GM21737 (cell line): ENCODE data around the gene GRK1.
"Not testable (repeated sequence)": the region's sequence is repeated elsewhere in the genome, so short reads cannot be mapped to it uniquely, and the experiment has no call there.

Source experiments
- ATAC-seq: cut with Tn5 transposase; IDR thresholded peaks from one replicate; pipeline ENCODE4 v1.9.1; 2021; ENCODE audit warnings: mild to moderate bottlenecking, moderate library complexity; ENCODE audit not compliant: unreplicated experiment

The GRK1 gene

GRCh38 chr13:113666951-113667701 is at the start of gene GRK1:
TSS of gene GRK1 (plus strand) at chr13:113667219. CDS start at chr13:113667387, 168 bp downstream.
- ATAC-seq, result no peak

- no peak for ATAC-seq
Observed at GRCh38 chr13:113617961-113618360, 49.1 kb upstream of the GRK1 start.

DNA sequence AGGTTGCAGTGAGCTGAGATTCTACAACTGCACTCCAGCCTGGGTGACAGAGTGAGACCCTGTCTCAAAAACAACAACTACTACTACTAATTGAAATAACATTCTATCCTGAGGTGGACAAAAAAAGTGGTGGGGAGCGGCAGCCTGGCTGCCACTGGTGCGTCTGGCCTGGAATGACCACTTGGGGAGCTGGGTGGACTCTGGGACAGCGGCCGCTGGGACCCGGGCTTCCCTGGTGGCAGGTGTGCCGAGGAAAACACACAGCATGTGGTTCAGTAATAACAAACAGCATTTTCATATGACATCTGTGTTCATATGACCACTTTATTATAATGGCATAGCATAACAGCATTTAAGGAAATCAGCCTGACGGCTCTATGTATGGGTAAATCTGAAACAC is 48.6 kb upstream of the GRK1 start:
- ATAC-seq, result no peak

- ATAC-seq, result no peak
Observed at GRCh38 chr13:113620036-113620796, 46.8 kb upstream of the GRK1 start.

GRCh38 chr13:113621046-113621445 is 46.0 kb upstream of the GRK1 start:
- ATAC-seq, result no peak

GRCh38 chr13:113621498-113621897 is 45.5 kb upstream of the GRK1 start:
- ATAC-seq, result not testable (repeated sequence)

DNA sequence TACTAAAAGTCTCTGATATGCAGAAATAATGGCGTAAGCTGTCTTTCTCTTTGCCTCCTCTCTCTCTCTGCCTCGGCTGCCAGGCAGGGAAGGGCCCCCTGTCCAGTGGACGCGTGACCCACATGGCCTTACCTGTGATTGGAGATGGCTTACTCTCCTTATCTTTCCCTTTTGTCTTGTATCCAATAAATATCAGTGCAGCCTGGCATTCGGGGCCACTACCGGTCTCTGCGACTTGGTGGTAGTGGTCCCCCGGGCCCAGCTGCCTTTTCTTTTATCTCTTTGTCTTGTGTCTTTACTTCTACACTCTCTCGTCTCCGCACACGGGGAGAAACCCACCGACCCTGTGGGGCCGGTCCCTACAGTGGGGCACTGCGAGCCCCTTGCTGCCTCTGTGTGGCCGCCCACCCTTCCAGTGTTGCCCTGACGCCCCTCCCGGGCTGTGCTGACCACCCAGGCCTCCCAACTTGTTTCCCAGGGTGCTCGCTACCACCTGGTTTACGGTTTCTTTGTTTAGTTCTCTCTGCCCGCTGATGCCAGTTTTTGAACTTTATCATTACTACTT is 45.0 kb upstream of the GRK1 start:
- not testable (repeated sequence) for ATAC-seq

- no peak for ATAC-seq
Observed at GRCh38 chr13:113622791-113623490, 44.1 kb upstream of the GRK1 start.

GRCh38 chr13:113623491-113624234 is 43.4 kb upstream of the GRK1 start:
- no peak for ATAC-seq

DNA sequence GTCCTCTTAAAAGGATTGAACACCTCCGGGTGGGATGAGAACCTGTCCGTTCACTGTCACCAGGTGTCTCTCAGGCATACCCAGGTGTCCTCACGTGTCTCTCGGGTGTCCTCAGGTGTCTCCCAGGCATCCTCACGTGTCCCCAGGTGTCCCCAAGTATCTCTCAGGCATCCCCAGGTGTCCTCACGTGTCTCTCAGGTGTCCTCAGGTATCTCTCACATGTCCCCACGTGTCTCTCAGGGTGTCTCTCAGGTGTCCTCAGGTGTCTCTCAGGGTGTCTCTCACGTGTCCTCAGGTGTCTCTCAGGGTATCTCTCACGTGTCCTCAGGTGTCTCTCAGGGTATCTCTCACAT is 42.8 kb upstream of the GRK1 start:
- no peak for ATAC-seq

- not testable (repeated sequence) for ATAC-seq
Observed at GRCh38 chr13:113624640-113625304, 42.2 kb upstream of the GRK1 start.

DNA sequence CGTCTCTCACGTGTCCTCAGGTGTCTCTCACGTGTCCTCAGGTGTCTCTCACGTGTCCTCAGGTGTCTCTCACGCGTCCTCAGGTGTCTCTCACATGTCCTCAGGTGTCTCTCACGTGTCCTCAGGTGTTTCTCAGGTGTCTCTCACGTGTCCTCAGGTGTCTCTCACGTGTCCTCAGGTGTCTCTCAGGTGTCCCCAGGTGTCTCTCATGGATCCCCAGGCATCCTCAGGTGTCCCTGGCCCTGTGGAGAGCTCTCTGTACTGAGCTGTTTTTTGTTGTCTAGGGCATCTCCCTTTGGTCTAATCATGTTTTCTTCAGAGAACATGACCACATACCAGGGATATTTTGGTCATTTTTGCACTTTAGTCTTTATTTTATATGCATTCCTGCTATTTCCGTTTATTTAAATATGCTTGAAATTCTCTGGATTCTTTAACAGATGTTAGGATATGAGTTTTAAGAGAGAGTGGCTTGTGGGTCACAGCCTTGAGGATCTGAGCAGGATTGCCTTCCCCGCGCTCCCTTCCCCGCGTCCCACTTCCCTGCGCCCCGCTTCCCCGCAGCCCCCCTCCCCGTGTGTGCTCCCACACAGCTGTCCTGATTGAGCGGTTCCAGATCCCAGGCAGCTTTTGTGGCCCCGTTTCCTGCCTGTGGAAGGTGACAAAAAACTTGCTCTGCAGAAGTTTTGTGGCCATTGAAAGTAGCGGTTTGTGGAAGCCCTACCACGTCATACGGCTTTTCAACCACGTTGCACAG is 40.9 kb upstream of the GRK1 start:
- no peak for ATAC-seq

GRCh38 chr13:113627136-113627535 is 39.9 kb upstream of the GRK1 start:
- no peak for ATAC-seq

DNA sequence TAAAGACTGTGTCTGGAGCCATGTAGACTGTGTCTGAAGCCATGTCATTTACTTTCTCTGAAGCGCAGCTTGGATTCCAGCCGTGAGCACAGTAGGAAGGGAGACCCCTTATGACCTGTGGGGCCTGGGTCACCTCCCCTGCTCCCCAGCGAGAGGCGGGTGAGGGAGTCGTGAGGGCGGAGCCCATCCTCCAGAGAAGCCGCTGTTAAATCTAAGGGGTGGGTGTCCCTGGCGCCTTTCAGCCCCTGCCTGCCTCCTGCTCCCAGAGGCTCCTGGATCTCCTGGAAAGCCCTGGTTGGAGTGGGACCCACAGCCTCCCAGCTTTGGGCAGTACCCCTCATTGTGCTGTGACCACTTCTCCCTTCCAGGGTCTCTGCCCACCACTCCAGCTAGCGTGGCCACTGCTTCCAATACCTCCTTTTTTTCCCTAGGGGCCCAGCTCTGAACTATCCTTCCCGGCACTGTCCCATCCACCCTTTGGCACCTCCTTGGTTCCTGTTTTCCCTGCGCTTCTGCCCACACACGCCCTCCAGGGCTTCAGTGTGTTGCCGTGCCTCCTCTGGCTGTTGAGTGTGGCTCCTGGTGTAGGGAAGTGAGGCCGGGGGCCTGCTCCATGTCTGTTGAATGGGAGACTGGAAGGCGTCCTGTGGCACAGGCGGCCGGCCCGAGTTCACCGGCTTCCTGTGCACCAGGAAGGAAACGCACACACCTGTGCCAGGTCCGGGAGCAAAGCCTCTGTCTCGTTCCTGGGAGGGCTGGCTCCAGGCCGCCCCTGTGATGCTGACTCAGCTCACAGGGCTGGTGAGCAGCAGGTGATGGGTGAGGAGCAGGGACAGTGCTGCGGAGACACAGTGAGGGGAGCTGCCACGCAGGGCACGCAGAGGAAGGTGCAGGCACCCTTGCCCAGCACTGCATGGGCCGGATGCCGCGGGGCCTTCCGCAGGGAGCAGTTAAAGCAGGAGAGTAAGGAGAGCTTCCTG is 38.4 kb upstream of the GRK1 start:
- no peak for ATAC-seq

DNA sequence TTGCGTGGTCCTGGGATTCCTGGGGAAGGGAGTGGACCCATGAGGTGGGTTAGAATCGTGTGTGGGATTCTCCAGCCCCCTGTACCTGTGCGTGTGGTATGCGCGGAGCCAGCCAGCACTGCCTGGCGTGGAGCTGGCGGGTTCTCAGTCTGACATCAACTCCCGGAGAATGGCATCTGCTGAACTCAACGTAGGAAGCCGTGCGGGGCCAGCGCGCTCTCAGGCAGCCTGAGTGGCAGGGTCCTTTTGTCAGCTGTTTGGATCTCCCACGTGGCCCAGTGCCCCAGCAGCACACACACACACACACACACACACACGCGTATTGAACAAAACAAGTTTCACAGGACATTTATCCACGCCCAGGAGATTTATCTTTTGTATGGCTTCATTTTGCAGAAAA is 37.2 kb upstream of the GRK1 start:
- no peak for ATAC-seq

DNA sequence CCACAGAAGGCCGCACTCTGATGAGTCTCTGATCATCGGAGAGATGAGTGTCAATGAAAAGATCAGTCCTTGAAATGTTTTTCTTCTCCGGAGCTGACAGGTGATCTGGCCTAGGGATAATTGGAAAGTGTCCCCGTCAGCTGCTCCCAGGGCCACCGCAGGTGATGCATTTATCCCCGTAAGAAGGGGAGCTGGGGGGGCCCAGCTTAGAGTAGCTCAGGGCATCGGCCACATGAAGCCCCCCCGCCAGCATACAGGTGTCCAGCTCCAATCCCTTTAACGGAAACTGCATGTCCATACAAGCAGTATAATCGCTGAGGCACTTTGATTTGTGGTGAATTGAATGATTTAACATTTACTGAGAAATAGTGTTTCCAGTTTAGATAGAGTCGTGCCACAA is 36.7 kb upstream of the GRK1 start:
- no peak for ATAC-seq

DNA sequence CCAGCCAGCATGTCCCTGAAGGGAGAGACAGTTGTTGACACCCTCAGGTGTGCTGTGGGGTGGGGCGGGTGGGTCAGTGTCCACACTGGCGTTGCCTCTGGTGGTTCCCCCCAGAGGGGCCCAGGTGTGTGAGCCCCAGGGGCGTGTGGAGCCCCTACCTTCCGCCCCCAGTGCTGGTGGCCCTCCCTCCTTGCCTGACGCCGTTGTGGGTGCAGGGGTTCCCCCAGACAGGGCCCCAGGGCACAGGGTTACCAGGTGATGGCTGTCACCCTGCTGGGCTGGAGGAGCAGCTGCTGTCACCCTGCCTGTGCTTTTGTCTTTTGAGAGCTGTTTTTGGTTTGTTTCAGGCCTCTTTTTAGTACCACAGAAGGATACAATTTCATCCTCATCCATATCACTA is 36.2 kb upstream of the GRK1 start:
- ATAC-seq, result no peak

DNA sequence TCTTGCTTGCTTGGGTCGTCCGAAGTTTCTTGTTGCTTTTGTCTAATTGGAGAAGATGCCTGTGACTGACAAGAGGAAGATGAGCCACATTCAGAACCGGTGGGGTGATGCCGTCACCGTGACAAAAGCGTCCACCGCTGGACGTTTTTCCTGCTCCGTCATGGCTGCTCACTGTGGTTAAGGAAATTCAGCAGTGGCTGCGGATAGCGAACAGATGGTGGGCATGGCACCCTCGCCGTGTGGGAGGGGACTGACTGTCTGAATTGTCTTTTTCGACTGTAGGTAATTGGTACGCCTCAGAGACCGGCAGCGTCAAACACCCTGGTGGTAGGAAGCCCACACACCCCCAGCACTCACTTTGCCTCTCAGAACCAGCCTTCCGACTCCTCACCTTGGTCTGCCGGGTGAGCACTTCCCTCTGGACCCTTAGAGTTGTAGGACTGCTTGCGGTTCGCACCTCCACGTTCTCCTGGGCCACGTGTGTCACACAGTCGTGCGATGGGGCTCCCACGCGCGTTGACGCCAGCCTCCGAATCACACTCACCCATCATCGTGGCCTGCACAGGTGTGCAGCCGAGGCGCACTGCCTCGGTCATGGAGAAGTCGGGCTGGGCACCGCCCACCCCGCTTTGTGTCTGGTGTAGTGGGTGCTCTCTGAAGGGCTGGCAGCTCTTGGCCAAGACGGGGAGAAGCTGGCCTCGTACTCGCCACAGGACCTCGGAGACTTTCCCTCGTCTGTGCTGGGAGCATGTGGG is 35.5 kb upstream of the GRK1 start:
- ATAC-seq, result no peak
